HL-60 (cell line): ENCODE data around the gene UBR4.
A peak's percentile ranks its signal among the peaks of the same experiment; 100 is the strongest.

Source experiments
- DNase-seq, 2 experiments: peaks; one replicate each; pipeline ENCODE4 v3.0.0-alpha.2; 2010 to 2020; ENCODE audit warnings: low read depth in 1 of 2, low spot score in 1 of 2
- H3K27ac ChIP-seq: fragments of 250-450 bp; sonication (Bioruptor Pico); replicated peaks from 2 replicates; pipeline ENCODE4 v1.5.1; 2020; ENCODE audit warnings: mild to moderate bottlenecking, moderate library complexity
- H3K27me3 ChIP-seq: fragments of 250-450 bp; sonication (Bioruptor Pico); 2 replicates; pipeline ENCODE4 v1.5.1; 2021; ENCODE audit warnings: mild to moderate bottlenecking, moderate library complexity; ENCODE audit not compliant: insufficient read depth, poor library complexity, severe bottlenecking
- H3K4me3 ChIP-seq: replicated peaks from 2 replicates; pipeline ENCODE4 v1.5.1; 2011; ENCODE audit warnings: mild to moderate bottlenecking, control low read depth, low read length; ENCODE audit not compliant: insufficient read depth
- GABPA ChIP-seq: IDR thresholded peaks from 2 replicates; pipeline ENCODE4 v1.6.1; 2012; ENCODE audit warnings: low read depth
- POLR2AphosphoS5 ChIP-seq: IDR thresholded peaks from 2 replicates; pipeline ENCODE4 v1.6.1; 2012; ENCODE audit warnings: low read depth
- SPI1 ChIP-seq: IDR thresholded peaks from 2 replicates; pipeline ENCODE4 v1.6.1; 2012; ENCODE audit warnings: low read depth, mild to moderate bottlenecking, borderline replicate concordance
- TF ChIP-seq, protein P1 (sequence below): IDR thresholded peaks from 2 replicates; pipeline ENCODE4 v1.6.1; 2012; ENCODE audit warnings: low read depth; ENCODE audit not compliant: insufficient replicate concordance
- TF ChIP-seq, protein P2 (sequence below): IDR thresholded peaks from one replicate; pipeline ENCODE4 v1.5.1; 2011; ENCODE audit warnings: low read length, control low read depth, inconsistent platforms; ENCODE audit not compliant: insufficient read depth

The UBR4 gene

DNA sequence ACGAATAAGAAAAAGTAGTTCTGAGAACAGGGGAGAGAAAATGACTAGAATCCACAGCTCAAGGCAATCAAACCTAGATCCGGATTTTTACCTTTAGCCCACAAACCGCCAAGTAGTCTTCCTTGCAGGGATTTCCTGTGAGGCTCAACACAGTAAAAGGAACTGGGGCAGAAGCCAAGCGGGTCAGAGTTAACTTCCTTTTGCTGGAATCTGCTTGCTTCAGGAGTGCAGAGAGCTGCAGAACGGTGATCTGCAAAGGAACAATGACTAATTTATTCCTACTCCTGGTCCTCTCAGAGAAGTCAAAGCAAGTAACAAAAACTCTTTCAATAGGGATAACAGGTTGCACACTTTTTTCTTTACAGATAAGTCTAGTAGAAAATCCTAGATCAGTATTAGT lies 53.4 kb downstream of the UBR4 start:
- Histone ChIP-seq H3K4me3 (no peak overlapping the region), H3K27ac (no peak overlapping the region), H3K27me3 (no peaks in the 10 kb centered on the region)
- DNase-seq = peak in 1 of 2 experiments; percentile 59
- TF ChIP-seq SPI1 = peak; percentile 72; the same call in 1 of the 2 replicates
- TF ChIP-seq, protein P1, sequence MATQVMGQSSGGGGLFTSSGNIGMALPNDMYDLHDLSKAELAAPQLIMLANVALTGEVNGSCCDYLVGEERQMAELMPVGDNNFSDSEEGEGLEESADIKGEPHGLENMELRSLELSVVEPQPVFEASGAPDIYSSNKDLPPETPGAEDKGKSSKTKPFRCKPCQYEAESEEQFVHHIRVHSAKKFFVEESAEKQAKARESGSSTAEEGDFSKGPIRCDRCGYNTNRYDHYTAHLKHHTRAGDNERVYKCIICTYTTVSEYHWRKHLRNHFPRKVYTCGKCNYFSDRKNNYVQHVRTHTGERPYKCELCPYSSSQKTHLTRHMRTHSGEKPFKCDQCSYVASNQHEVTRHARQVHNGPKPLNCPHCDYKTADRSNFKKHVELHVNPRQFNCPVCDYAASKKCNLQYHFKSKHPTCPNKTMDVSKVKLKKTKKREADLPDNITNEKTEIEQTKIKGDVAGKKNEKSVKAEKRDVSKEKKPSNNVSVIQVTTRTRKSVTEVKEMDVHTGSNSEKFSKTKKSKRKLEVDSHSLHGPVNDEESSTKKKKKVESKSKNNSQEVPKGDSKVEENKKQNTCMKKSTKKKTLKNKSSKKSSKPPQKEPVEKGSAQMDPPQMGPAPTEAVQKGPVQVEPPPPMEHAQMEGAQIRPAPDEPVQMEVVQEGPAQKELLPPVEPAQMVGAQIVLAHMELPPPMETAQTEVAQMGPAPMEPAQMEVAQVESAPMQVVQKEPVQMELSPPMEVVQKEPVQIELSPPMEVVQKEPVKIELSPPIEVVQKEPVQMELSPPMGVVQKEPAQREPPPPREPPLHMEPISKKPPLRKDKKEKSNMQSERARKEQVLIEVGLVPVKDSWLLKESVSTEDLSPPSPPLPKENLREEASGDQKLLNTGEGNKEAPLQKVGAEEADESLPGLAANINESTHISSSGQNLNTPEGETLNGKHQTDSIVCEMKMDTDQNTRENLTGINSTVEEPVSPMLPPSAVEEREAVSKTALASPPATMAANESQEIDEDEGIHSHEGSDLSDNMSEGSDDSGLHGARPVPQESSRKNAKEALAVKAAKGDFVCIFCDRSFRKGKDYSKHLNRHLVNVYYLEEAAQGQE = no peak

DNA sequence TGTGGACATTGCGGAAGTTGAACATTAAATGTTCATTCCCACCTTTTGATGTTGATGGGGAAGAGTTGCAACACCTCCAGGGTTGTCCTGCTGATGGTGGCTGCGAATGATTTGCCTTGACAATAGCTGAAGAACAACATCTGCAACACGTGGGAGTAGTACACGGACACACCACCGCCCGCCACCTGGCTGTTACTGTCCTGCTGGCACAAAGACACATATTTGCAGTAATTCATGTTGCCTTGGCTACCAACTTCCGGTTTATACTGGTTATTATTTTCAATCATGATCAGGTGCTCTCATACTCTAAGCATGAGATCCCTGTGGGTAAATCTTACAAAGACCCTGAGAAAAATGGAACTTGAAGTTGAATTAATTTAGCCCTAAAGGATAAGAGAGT lies 55.2 kb downstream of the UBR4 start:
- Histone ChIP-seq H3K27me3 (no peaks in the 10 kb centered on the region), H3K4me3 (no peak overlapping the region), H3K27ac (no peak overlapping the region)
- TF ChIP-seq, protein P2, sequence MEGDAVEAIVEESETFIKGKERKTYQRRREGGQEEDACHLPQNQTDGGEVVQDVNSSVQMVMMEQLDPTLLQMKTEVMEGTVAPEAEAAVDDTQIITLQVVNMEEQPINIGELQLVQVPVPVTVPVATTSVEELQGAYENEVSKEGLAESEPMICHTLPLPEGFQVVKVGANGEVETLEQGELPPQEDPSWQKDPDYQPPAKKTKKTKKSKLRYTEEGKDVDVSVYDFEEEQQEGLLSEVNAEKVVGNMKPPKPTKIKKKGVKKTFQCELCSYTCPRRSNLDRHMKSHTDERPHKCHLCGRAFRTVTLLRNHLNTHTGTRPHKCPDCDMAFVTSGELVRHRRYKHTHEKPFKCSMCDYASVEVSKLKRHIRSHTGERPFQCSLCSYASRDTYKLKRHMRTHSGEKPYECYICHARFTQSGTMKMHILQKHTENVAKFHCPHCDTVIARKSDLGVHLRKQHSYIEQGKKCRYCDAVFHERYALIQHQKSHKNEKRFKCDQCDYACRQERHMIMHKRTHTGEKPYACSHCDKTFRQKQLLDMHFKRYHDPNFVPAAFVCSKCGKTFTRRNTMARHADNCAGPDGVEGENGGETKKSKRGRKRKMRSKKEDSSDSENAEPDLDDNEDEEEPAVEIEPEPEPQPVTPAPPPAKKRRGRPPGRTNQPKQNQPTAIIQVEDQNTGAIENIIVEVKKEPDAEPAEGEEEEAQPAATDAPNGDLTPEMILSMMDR = no peak
- TF ChIP-seq, protein P1 = no peak
- TF ChIP-seq POLR2AphosphoS5 (no peak), GABPA (no peak), SPI1 (no peak)
- DNase-seq = no peak

DNA sequence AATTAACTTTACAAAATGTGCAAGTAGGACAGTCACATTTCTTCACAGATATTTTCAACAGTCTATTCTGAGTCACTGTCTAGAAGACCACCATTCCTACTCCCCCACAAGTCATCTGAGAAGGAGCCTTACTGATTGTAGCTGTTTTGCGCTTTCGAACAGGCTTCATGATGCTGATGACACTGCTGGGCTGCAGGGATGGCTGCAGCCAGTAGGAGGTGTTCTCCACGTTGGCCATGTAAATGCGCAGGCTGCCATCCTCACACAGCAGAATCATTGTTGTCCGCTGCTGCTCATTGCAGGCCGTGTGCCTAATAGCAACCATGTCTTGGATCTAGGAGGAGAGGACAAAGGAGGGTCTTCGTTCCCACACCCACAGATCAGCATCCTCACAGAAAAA lies 56.9 kb downstream of the UBR4 start:
- Histone ChIP-seq H3K4me3 (no peak overlapping the region), H3K27ac (no peak overlapping the region), H3K27me3 (no peaks in the 10 kb centered on the region)
- DNase-seq = no peak
- TF ChIP-seq, protein P2 = no peak
- TF ChIP-seq GABPA (no peak), POLR2AphosphoS5 (no peak), SPI1 (no peak)
- TF ChIP-seq, protein P1 = no peak

DNA sequence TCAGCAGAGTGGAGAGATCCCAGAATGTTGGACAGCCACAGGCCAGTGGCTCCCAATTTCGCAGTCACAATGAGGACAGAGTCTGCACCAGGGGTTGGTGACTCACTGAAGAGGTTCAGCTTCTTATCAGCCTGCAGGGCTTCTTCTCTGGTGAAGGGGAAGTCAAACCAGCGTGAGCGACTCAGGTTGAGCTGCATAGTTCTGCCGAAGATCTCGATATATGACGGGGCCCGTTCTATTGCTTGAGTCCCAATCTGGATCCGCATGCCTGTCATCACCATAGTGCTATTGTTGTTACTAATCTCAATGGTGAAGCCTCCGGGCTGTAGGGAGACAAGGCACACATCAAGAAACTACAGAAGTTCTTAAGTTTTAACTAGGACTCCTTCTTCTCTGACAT lies 58.5 kb downstream of the UBR4 start:
- no peak for DNase-seq
- H3K27ac ChIP-seq = no peak overlapping the region
- TF ChIP-seq POLR2AphosphoS5 = no peak
- TF ChIP-seq, protein P1 = no peak
- TF ChIP-seq GABPA = no peak
- H3K27me3 ChIP-seq = no peaks in the 10 kb centered on the region
- H3K4me3 ChIP-seq = no peak overlapping the region
